GM19438 (cell line): ENCODE measurements around the gene TMEM151A.
"Not testable (repeated sequence)": the region's sequence is repeated elsewhere in the genome, so short reads cannot be mapped to it uniquely, and the experiment has no call there.

Experiments
- ATAC-seq: cut with Tn5 transposase; IDR thresholded peaks from one replicate; pipeline ENCODE4 v1.9.1; 2021; ENCODE audit warnings: low read depth; ENCODE audit not compliant: unreplicated experiment

Gene TMEM151A

GRCh38 chr11:66297610-66298009 lies 5.9 kb downstream of the TMEM151A start:
- no peak for ATAC-seq

DNA sequence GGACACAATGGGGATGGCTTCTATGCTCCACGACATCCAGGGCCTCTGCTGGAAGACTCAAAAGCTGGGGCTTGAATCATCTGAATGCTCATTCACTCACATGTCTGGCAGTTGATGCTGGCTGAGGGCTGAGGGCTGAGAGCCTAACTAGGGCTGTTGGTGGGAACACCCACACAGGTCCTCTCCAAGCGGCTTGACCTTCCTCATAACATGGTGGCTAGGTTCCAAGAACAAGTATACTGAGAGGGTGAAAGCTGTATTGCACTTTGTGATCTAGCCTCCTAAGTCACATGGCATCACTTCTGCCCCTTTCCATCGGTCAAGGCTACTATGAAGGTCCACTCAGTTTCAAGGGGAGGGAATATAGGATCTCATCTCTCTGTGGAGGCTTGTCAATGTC lies 7.5 kb downstream of the TMEM151A start:
- ATAC-seq, result no peak

- no peak for ATAC-seq
Measured at GRCh38 chr11:66302656-66303055, 11.0 kb downstream of the TMEM151A start.

DNA sequence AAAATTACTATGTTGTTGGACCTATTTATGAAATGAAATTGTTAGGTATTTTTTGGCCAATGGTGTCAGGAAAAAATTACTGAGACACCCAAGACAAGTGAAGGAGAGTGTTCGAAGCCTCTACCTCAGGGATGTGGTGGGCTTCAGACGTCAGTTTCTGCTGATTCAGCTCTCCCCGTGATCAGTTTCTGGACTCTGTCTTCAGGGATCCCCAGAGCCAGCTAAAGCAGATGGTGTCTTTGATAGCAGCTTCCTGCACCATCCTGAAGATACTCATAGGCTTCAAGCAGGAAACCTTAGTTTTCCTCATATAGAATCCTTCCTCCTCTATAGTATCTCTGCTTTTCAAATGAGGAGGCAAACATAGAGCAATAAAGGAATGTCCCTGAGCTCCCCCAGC lies 17.8 kb downstream of the TMEM151A start:
- ATAC-seq, result no peak

GRCh38 chr11:66310324-66310723 lies 18.6 kb downstream of the TMEM151A start:
- ATAC-seq, result no peak

DNA sequence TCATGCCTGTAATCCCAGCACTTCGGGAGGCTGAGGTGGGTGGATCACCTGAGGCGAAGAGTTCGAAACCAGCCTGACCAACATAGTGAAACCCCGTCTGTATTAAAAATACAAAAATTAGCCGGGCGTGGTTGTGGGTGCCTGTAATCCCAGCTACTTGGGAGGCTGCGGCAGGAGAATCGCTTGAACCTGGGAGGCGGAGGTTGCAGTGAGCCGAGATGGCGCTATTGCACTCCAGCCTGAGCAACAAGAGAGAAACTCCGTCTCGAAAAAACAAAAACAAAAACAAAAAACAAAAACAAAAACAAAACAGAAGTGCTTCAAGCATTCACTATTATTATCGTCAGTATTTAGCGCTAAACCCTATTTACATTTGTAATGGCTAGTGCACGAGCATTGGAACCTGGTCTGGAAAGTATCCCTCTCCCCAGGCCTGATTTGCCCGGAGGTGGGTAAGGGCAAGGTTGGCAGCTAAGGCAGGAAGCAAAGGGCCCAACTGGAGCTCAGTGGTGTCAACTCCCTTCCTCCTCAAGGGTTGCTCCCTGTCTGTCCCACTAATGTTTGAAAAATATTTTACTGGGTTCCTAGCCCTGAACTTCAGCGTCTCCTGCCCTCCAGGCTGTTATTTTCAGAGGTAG lies 19.2 kb downstream of the TMEM151A start:
- ATAC-seq, result not testable (repeated sequence)

DNA sequence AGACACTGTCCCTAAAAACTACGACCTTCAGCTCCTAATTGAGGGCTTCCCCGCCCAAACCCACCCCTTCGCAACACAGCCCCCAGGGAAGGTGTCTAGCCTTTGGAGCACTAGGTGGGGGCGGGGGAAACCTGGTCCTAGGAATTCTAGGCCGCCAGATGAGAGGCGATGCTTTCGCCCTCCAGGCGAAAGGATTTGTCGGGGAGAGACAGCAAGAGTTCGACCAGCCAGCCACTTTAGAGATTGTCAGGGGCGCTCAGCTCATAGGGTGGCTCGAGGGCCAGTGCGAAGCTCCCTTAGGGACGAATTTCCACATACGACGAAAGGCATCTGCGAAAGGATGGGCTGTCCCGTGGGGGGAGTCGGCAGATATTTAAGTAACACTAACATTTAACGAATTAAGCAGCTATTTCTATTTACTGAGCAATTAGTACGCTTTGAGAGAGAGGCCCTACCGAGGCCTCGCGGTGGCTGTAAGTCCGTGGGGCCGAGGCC lies 19.8 kb downstream of the TMEM151A start:
- ATAC-seq, result no peak

GRCh38 chr11:66311965-66312548 lies 20.4 kb downstream of the TMEM151A start:
- peak; percentile 74 for ATAC-seq

- ATAC-seq, result peak; percentile 62
Measured at GRCh38 chr11:66312549-66313320, 21.0 kb downstream of the TMEM151A start.

DNA sequence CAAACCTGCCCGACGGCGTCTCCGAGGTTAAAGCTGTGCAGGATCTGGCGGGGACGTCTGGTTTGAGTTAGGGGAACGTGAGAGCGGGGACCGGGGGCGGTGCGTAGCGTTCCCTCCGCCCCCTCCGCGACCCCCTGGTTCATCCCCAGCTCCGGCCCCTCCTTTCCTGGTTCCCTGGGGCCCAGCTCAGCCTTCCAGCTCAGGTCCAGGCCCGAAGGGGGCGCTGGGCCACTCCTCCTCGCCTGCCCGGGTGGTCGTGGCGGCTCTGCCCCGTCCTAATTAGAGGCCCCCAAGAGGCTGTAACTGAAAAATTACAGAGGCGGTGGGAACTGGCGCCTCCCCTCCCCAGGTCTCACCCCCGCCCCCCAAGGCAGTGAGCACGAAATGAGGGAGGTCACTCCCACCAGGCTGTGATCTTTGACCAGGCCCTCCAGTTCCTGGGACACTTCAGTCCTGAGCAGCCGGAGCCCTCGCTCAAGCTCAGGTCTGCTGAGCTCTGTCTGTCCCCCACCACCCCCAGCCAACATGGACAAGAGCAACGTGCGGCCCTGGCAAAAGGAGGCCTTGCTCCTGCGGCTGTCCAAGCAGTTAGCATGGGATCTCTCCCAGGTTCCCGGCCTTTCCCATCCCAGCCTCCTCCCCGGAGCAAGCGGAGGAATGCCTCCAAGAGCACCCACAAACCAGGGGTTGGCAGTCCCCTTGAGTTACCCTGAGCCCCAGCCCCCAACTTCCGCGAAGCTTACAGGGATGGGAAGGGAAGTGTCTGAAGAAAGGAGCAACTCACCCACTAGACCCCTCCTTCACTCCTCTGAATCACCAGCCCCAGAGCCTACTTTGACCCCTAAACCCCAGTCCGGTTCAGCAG lies 21.9 kb downstream of the TMEM151A start:
- no peak for ATAC-seq

GRCh38 chr11:66314186-66314501 lies 22.4 kb downstream of the TMEM151A start:
- no peak for ATAC-seq

- ATAC-seq, result no peak
Measured at GRCh38 chr11:66314561-66315497, 23.1 kb downstream of the TMEM151A start.

GRCh38 chr11:66315498-66315885 lies 23.8 kb downstream of the TMEM151A start:
- no peak for ATAC-seq

- no peak for ATAC-seq
Measured at GRCh38 chr11:66315921-66316811, 24.5 kb downstream of the TMEM151A start.

DNA sequence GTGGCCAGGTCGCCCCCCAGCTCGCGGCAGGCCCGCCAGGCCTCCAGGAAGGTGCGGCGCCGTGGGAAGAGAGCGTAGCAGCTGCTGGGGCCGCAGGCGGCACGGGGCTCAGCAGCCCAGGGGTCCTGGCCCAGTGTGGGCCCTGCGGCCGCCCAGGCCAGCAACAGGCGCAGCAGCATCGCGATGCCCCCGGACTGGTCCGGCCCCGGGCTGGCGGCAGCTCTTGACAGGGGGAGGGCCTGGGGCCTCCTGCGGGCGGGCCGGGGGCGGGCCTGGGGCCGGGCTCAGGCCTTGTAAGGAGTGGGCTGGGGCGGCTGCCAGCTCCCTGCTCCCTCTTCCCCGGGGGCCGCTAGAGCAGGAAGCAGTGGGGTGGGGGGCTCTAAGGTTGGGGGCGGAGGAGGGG lies 25.2 kb downstream of the TMEM151A start, which contains the start of gene CD248:
CD248 (minus strand) TSS at position 196 of the 403 bp plus-strand sequence; CDS start at position 179, 17 bp downstream.
- ATAC-seq, result no peak

DNA sequence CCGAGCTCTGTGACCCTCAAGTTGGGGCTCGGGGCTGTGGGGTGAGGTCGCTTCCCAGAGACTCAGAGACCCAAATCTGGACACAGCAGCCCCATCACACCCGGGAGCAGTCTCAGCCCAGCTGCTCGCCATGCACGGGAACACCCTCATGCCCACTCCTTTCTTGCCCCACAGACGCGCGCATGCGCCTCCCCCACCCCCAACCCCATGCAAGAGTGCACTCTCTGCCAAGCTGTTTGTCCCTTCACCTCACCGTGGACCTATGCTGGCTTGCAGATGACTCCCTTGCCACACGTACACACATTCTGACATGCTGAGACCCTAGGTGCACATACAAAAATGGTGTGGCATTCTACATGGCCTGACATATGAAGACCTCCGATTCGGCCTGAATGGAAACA lies 25.6 kb downstream of the TMEM151A start:
- ATAC-seq, result no peak

- ATAC-seq, result no peak
Measured at GRCh38 chr11:66317723-66318599, 26.3 kb downstream of the TMEM151A start.

GRCh38 chr11:66318600-66318970 lies 26.9 kb downstream of the TMEM151A start:
- no peak for ATAC-seq
